Gastrocnemius medialis (tissue), 4 donors: ENCODE measurements around the gene FOSB. TPM values are rescaled to one million over a fixed set of nuclear protein-coding genes. Genes with fewer than 3 reads are reported as not detected.
A peak's percentile ranks its signal among the peaks of the same experiment; 100 is the strongest.

Experiments used
- ATAC-seq, 2 donors: fragments of 150-250 bp; one replicate each; pipeline ENCODE4 v1.9.1; 2016
- DNase-seq, 2 donors: peaks; one replicate each; pipeline ENCODE4 v3.0.0-alpha.2; 2019
- H3K27ac ChIP-seq, 4 donors: fragments of 200-600 bp; sonication (generic); 1 replicate in 1 of 4; 2 replicates in 3 of 4; pipeline ENCODE4 v1.5.1; 2016 to 2018; ENCODE audit warnings: mild to moderate bottlenecking in 2 of 4, moderate library complexity in 1 of 4
- H3K27me3 ChIP-seq, 3 donors: fragments of 200-600 bp; sonication (generic) in 2 of 3; 1 replicate in 1 of 3; 2 replicates in 2 of 3; pipeline versions ENCODE4 v1.5.1 to v1.6.0; 2016 to 2019; ENCODE audit warnings: mild to moderate bottlenecking in 1 of 3, moderate library complexity in 1 of 3
- H3K36me3 ChIP-seq, 2 donors: fragments of 200-600 bp; sonication (generic) in 1 of 2; one replicate each; pipeline ENCODE4 v1.5.1; 2017 to 2018
- H3K4me1 ChIP-seq, 2 donors: fragments of 200-600 bp; sonication (generic) in 1 of 2; one replicate each; pipeline ENCODE4 v1.5.1; 2016 to 2017; ENCODE audit warnings: mild to moderate bottlenecking in 2 of 2
- H3K4me3 ChIP-seq, 4 donors: fragments of 200-600 bp; sonication (generic) in 3 of 4; 1 replicate in 1 of 4; 2 replicates in 3 of 4; pipeline ENCODE4 v1.5.1; 2016 to 2019; ENCODE audit warnings: mild to moderate bottlenecking in 2 of 4
- H3K9me3 ChIP-seq, 3 donors: fragments of 200-600 bp; sonication (generic) in 2 of 3; 1 replicate in 1 of 3; 2 replicates in 2 of 3; pipeline ENCODE4 v1.5.1; 2016 to 2019
- CTCF ChIP-seq, 5 experiments: fragments of 450-650 bp in 3 of 5; fragments of 200-600 bp in 2 of 5; sonication (generic) in 2 of 5; IDR thresholded peaks in 4 of 5; conservative IDR thresholded peaks in 1 of 5; 1 replicate in 4 of 5; 2 replicates in 1 of 5; pipeline ENCODE4 v1.5.1; 2016 to 2019; ENCODE audit warnings: antibody characterized with exemption in 5 of 5, mild to moderate bottlenecking in 3 of 5, moderate library complexity in 3 of 5
- POLR2A ChIP-seq, 2 donors: fragments of 450-650 bp; IDR thresholded peaks; one replicate each; pipeline ENCODE4 v1.6.1; 2017; ENCODE audit warnings: antibody characterized with exemption in 2 of 2, mild to moderate bottlenecking in 2 of 2, moderate library complexity in 2 of 2
- in situ Hi-C, 4 donors: fragments of 200-750 bp; cut with MboI; loops; one replicate each; pipeline versions ENCODE4 v1.15.0 to v1.8.0; 2017; ENCODE audit warnings: low sequenced_read_pairs in 4 of 4
- intact Hi-C: fragments of 100-400 bp; cut with DNase I; formaldehyde crosslinking; loops from one replicate; pipeline ENCODE4 v1.15.1; 2023; ENCODE audit warnings: low total_unique reads
- total RNA-seq, 4 donors: library from RNA; depleted of rRNA; stranded (reverse); fragments of >200 nt; gene quantifications; one replicate each; pipeline versions ENCODE4 v1.1.0 to v1.2.3, GENCODE V29; 2016

FOSB gene
- 1 to 10 TPM in 2 of 4 donors, under 1 TPM in 1, not detected in 1; 0.17 to 1.8 (median 1.6) TPM for total RNA-seq

GRCh38 chr19:45467456-45468158 lies at the start of gene FOSB:
FOSB (plus strand) TSS chr19:45467996; CDS start chr19:45468587, 591 bp downstream.
- in situ Hi-C loops, result no loop called here
- peak; percentile 64 to 75 for ATAC-seq
- Histone ChIP-seq H3K9me3 (no peaks in the 10 kb centered on the region), H3K4me3 (peak within 1 kb of the TSS; percentile 64 to 84 (median 79)), H3K27me3 (no peaks in the 10 kb centered on the region), H3K36me3 (no peaks in the 10 kb centered on the region), H3K4me1 (peaks cover 20 to 22% of the 10 kb centered on the region in 2 donors), H3K27ac (peak within 1 kb of the TSS; percentile 90 to 98 (median 94))
- intact Hi-C loops, result loop anchor here (1.0 to 2.0 kb wide), 2 partner anchors 11 to 17 kb away; no protein-coding TSS in a partner anchor
- peak; percentile 90 to 95 for DNase-seq
- TF ChIP-seq CTCF (IDR thresholded peaks at IDR 0.05 in 4 of 5, conservative IDR thresholded peaks at IDR 0.05 in 1 of 5) (peak in 1 of 5 experiments; percentile 19), POLR2A (IDR thresholded peaks at IDR 0.05) (peak; percentile 90 to 96)

GRCh38 chr19:45418802-45419201 lies 49.0 kb upstream of the FOSB start:
- Histone ChIP-seq H3K4me1 (peaks cover 4 to 6% of the 10 kb centered on the region in 2 donors), H3K27me3 (no peaks in the 10 kb centered on the region), H3K4me3 (no peak overlapping the region), H3K36me3 (peaks cover 0 to 54% of the 10 kb centered on the region in 2 donors), H3K27ac (no peak overlapping the region), H3K9me3 (no peaks in the 10 kb centered on the region)
- TF ChIP-seq POLR2A (IDR thresholded peaks at IDR 0.05) (no peak), CTCF (IDR thresholded peaks at IDR 0.05 in 4 of 5, conservative IDR thresholded peaks at IDR 0.05 in 1 of 5) (no peak)
- in situ Hi-C loops, result no loop called here
- intact Hi-C loops, result no loop called here
- ATAC-seq (no peak), DNase-seq (no peak)

GRCh38 chr19:45419396-45419795 lies 48.4 kb upstream of the FOSB start:
- intact Hi-C loops (no loop called here), in situ Hi-C loops (no loop called here)
- Histone ChIP-seq H3K9me3 (no peaks in the 10 kb centered on the region), H3K27me3 (no peaks in the 10 kb centered on the region), H3K4me1 (peaks cover 8 to 11% of the 10 kb centered on the region in 2 donors), H3K36me3 (peaks cover 0 to 48% of the 10 kb centered on the region in 2 donors), H3K27ac (no peak overlapping the region), H3K4me3 (no peak overlapping the region)
- DNase-seq, result no peak
- ATAC-seq, result no peak
- TF ChIP-seq CTCF (IDR thresholded peaks at IDR 0.05 in 4 of 5, conservative IDR thresholded peaks at IDR 0.05 in 1 of 5), result no peak
- TF ChIP-seq POLR2A (IDR thresholded peaks at IDR 0.05), result no peak

- Histone ChIP-seq H3K4me1 (peaks cover 13 to 14% of the 10 kb centered on the region in 2 donors), H3K27ac (no peak overlapping the region), H3K9me3 (no peaks in the 10 kb centered on the region), H3K36me3 (peaks cover 0 to 43% of the 10 kb centered on the region in 2 donors), H3K4me3 (no peak overlapping the region), H3K27me3 (no peaks in the 10 kb centered on the region)
- intact Hi-C loops (loop anchor here (5.0 to 10.0 kb wide), 2 partner anchors 113 to 295 kb away; no protein-coding TSS in a partner anchor), in situ Hi-C loops (no loop called here)
- DNase-seq (no peak), ATAC-seq (no peak)
- TF ChIP-seq CTCF (IDR thresholded peaks at IDR 0.05 in 4 of 5, conservative IDR thresholded peaks at IDR 0.05 in 1 of 5) (no peak), POLR2A (IDR thresholded peaks at IDR 0.05) (no peak)
Measured at GRCh38 chr19:45419895-45420294, 47.9 kb upstream of the FOSB start.
